AG04450 (cell line): ENCODE results near the gene HIPK3. TPM values are rescaled to one million over a fixed set of nuclear protein-coding genes. Genes with fewer than 3 reads are reported as not detected.
"Not testable (repeated sequence)": the region's sequence is repeated elsewhere in the genome, so short reads cannot be mapped to it uniquely, and the experiment has no call there.

Experiments used
- CTCF ChIA-PET: fragments of 300-600, 350-600 bp; formaldehyde crosslinking; extraction: SDS; loops from one replicate; lab custom pipeline; 2022; ENCODE audit warnings: antibody characterized with exemption, inconsistent platforms; lab: Charles Lee
- POLR2A ChIA-PET: fragments of 350-600 bp; formaldehyde crosslinking; extraction: SDS; loops from one replicate; lab custom pipeline; 2021; ENCODE audit warnings: antibody characterized with exemption, inconsistent platforms; lab: Yijun Ruan, JAX
- DNase-seq: peaks from one replicate; pipeline ENCODE4 v3.0.0-alpha.2; 2011; ENCODE audit warnings: low read depth, low spot score
- H3K27ac ChIP-seq: one replicate; pipeline ENCODE4 v1.5.1; 2012; ENCODE audit warnings: low read depth, low read length, control low read depth
- H3K27me3 ChIP-seq: one replicate; pipeline ENCODE4 v1.6.0; 2012; ENCODE audit warnings: low read length; ENCODE audit not compliant: control insufficient read depth, insufficient read depth
- H3K4me3 ChIP-seq: 2 replicates; pipeline ENCODE4 v1.5.1; 2011; ENCODE audit warnings: mild to moderate bottlenecking, low read depth, low read length, control low read depth
- H3K9me3 ChIP-seq: 2 replicates; pipeline ENCODE4 v1.5.1; 2012; ENCODE audit warnings: low read length; ENCODE audit not compliant: control insufficient read depth, insufficient read depth
- polyA plus RNA-seq: library from polyadenylated mRNA; depleted of rRNA; stranded (reverse); fragments of >200 nt; gene quantifications from 2 replicates; pipeline ENCODE4 v1.2.3, GENCODE V29; 2011
- TF ChIP-seq, protein P1 (sequence below): IDR thresholded peaks from 2 replicates; pipeline ENCODE4 v1.5.1; 2011; ENCODE audit warnings: low read depth, low read length, control low read depth, inconsistent platforms

HIPK3 gene
- polyA plus RNA-seq, 1 experiment, result 30.7 TPM

DNA sequence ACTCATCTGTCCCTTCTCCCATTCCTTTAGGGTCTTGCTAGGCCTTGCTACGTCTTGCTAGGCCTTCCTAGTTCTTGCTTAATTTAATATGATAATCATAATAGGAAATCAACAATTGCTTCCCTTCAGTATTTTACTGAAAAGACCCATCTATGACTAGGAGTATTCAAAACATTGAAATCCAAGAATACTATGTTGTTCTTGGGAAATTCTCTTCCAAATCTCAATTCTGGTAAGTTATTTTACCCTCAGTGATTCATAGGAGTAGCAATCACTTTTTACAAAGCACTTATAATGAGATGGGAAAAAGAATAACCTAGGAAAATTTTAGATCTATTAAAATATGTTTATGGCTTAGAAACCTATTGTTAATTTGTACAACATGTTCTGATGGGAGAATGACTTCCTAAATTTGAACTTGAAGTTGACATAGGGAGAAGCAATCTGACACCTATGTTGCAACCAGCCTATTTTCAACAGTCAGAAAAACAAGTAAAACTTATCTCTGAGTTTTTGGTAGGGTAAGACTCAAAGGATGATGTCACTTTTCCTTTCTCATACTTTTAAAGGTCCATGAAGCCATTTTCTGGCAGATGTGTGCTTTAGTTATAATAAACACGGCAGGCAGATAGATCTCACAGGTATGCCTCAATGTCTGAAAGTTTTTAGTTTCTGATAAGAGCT lies 29.5 kb upstream of the HIPK3 start:
- Histone ChIP-seq H3K27ac (no peak overlapping the region), H3K9me3 (no peaks in the 10 kb centered on the region), H3K4me3 (no peak overlapping the region), H3K27me3 (no peaks in the 10 kb centered on the region)
- DNase-seq, result peak; percentile 8
- ChIA-PET POLR2A (no interaction called here), CTCF (no interaction called here)
- TF ChIP-seq, protein P1, sequence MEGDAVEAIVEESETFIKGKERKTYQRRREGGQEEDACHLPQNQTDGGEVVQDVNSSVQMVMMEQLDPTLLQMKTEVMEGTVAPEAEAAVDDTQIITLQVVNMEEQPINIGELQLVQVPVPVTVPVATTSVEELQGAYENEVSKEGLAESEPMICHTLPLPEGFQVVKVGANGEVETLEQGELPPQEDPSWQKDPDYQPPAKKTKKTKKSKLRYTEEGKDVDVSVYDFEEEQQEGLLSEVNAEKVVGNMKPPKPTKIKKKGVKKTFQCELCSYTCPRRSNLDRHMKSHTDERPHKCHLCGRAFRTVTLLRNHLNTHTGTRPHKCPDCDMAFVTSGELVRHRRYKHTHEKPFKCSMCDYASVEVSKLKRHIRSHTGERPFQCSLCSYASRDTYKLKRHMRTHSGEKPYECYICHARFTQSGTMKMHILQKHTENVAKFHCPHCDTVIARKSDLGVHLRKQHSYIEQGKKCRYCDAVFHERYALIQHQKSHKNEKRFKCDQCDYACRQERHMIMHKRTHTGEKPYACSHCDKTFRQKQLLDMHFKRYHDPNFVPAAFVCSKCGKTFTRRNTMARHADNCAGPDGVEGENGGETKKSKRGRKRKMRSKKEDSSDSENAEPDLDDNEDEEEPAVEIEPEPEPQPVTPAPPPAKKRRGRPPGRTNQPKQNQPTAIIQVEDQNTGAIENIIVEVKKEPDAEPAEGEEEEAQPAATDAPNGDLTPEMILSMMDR, result no peak

DNA sequence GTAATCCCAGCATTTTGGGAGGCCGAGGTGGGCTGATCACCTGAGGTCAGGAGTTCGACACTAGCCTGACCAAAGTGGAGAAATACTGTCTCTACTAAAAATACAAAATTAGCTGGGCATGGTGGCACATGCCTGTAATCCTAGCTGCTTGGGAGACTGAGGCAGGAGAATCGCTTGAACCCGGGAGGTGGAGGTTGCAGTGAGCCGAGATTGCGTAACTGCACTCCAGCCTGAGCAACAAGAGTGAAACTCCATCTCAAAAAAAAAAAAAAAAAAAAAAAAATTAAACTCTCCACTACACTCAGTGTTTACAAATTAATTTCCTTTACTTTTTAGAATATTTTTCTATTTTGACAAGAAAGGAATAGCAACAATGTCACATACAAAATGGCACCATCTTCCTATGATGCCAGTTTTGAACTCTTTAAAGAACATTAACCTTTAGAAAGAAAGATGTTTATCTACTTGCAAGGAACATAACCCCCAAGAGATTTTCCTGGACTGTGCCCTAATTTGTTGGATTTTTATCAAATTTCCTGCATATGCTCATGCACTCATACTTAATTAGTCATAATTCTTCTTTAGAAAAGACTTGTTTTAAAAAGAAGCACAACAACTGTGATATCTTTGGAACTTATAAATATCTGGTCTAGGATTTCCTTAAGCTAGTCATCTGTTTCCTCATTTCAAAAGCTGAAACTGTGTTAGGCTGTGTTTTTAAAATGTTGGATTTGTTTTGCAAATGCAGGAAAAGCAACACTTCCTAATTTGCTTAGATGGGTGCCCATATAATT lies 22.6 kb upstream of the HIPK3 start:
- CTCF ChIA-PET, result interaction anchor here (0.9 to 1.0 kb wide), 2 partner anchors 106 to 574 kb away, joined by 3 to 4 read pairs; no protein-coding TSS in a partner anchor
- no peak for DNase-seq
- POLR2A ChIA-PET, result interaction anchor here (0.7 kb wide), 1 partner anchor 73 kb away, joined by 6 read pairs; no protein-coding TSS in a partner anchor

DNA sequence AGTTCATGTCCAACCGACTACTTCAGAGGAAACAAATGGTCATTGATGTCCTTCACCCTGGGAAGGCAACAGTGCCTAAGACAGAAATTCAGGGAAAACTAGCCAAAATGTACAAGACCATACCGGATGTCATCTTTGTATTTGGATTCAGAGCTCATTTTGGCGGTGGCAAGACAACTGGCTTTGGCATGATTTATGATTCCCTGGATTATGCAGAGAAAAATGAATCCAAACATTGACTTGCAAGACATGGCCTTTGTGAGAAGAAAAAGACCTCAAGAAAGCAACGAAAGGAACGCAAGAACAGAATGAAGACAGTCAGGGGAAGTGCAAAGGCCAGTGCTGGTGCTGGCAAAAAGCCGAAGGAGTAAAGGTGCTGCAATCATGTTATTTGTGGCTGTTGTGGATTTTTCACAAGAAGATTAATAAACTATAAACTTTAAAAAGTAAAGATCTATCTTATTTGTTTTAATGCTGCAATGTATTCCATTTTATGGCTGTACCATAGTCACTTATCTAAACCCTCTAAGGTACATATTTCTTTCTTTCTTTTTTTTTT lies 20.1 kb upstream of the HIPK3 start:
- DNase-seq, result no peak
- ChIA-PET POLR2A (no interaction called here), CTCF (no interaction called here)
- no peak overlapping the region for H3K27ac ChIP-seq
- no peaks in the 10 kb centered on the region for H3K9me3 ChIP-seq
- H3K4me3 ChIP-seq, result no peak overlapping the region
- TF ChIP-seq, protein P1, result no peak
- H3K27me3 ChIP-seq, result no peaks in the 10 kb centered on the region

More for the DNA sequence above, 22.6 kb upstream of the HIPK3 start:
- H3K9me3 ChIP-seq, result no peaks in the 10 kb centered on the region
- H3K4me3 ChIP-seq, result no peak overlapping the region
- H3K27ac ChIP-seq, result no peak overlapping the region
- TF ChIP-seq, protein P1, result no peak
- H3K27me3 ChIP-seq, result no peaks in the 10 kb centered on the region

DNA sequence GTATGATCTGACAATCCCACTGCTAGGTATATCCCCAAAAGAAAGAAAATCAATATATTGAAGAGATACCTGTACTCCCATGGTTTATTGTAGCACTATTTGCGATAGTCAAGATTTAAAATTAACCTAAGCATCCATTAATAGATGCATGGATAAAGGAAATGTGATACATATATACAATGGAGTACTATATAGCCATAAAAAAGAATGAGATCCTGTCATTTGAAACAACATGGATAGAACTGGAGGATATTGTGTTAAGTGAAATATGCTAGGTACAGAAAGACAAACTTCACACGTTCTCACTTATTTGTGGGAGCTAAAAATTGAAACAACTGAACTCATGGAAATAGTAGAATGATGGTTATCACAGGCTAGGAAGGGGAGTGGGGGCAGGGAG lies 14.6 kb upstream of the HIPK3 start:
- no peak for DNase-seq
- Histone ChIP-seq H3K27me3 (no peaks in the 10 kb centered on the region), H3K27ac (no peak overlapping the region), H3K4me3 (no peak overlapping the region), H3K9me3 (peaks cover 4% of the 10 kb centered on the region; the same call in 1 of the 2 replicates)
- TF ChIP-seq, protein P1, result no peak
- ChIA-PET POLR2A (no interaction called here), CTCF (interaction anchor here (1.0 kb wide), 1 partner anchor 76 kb away, joined by 3 read pairs; no protein-coding TSS in a partner anchor)

DNA sequence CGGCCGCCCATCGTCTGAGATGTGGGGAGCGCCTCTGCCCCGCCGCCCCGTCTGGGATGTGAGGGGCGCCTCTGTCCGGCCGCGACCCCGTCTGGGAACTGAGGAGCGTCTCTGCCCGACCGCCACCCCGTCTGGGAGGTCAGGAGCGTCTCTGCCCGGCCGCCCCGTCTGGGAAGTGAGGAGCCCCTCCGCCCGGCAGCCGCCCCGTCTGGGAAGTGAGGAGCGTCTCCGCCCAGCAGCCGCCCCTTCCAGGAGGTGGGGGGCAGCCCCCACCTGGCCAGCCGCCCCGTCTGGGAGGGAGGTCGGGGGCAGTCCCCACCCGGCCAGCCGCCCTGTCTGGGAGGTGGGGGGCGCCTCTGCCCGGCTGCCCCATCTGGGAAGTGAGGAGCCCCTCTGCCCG lies 13.5 kb upstream of the HIPK3 start:
- DNase-seq, CTCF ChIA-PET, POLR2A ChIA-PET, H3K4me3 ChIP-seq, H3K9me3 ChIP-seq, H3K27me3 ChIP-seq, H3K27ac ChIP-seq: not testable (repeated sequence)
